ENCODE results near the gene ANKRD12.

- TF ChIP-seq CTCF (conservative IDR thresholded peaks at IDR 0.05; ENCODE audit: low read length) (no peak), EZH2phosphoT487 (IDR thresholded peaks at IDR 0.05; ENCODE audit: borderline replicate concordance, low read depth, low read length) (no peak)
Measured at GRCh38 chr18:9191658-9192256, 55.2 kb downstream of the ANKRD12 start.
